IPS DF 19.7 (cell line): ENCODE results near the gene CMTM1.
A peak's percentile ranks its signal among the peaks of the same experiment; 100 is the strongest.
"Not testable (repeated sequence)": the region's sequence is repeated elsewhere in the genome, so short reads cannot be mapped to it uniquely, and the experiment has no call there.

ENCODE experiments used
- DNase-seq: peaks from one replicate; pipeline ENCODE4 v3.0.0-alpha.2; 2013; ENCODE audit warnings: low read depth, low spot score

The CMTM1 gene

GRCh38 chr16:66591018-66591417, 24.8 kb downstream of the CMTM1 start:
- DNase-seq, result no peak

DNA sequence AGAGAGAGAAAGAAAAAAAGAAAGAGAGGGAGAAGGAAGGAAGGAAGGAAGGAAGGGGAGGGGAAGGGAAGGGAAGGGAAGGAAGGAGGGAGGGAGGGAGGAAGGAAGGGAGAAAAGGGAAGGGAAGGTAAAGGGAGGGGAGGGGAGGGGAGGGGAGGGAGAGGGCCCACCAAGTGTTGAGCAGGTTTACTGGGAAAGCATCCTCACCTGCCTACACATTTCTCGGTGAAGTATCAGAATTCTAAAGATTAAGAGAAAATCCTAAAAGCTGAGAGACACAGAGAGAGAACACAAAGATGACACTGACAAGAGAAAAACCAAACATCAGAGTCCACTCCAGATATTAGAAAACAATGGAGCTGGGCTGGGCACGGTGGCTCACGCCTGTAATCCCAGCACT, 26.0 kb downstream of the CMTM1 start:
- no peak for DNase-seq

DNA sequence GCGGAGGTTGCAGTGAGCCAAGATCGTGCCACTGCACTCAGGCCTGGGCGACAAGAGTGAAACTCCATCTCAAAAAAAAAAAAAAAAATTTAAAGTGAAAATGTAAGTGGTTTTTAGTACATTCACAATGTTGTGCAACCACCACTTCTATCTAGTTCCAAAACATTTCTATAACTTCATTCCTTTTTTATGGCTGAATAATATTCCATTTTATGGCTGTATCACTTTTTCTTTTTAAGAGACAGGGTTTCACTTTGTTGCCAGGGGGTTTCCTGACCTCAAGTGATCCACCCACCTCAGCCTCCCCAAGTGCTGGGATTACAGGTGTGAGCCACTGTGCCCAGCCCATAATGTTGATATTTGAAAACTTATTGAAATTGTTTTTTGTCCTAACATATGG, 26.6 kb downstream of the CMTM1 start:
- DNase-seq, result no peak

DNA sequence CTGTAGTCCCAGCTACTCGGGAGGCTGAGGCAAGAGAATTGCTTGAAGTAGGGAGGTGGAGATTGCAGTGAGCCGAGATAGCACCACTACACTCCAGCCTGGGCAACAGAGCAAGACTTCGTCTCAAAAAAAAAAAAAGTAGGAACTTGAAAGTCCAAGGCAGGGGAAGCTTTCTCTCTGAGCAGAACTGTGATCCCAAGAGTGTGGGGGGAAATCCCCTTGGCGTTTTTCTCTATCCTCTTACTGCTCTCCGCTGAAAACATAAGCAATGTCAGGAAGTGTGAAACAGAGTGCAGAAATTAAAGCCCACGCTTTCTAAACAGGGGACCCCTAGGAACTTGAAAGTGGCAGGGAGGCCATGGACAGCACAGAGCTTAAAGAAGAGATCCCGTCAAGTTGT, 28.5 kb downstream of the CMTM1 start:
- no peak for DNase-seq

DNA sequence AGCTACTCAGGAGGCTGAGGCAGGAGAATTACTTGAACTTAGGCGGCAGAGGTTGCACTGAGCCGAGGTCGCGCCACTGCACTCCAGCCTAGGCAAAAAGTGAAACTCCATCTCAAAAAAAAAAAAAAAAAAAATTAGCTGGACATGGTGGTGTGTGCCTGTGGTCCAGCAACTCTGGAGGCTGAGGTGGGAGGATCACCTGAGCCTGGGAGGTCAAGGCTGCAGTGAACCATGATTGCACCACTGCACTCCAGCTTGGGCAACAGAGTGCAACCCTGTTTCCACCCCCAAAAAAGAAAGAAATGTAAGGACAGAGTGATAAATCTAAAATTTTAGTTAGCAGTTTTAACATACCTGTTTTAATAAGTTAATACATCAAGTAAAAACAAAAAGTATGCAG, 30.3 kb downstream of the CMTM1 start:
- not testable (repeated sequence) for DNase-seq

GRCh38 chr16:66596986-66597848, 31.0 kb downstream of the CMTM1 start:
- no peak for DNase-seq

DNA sequence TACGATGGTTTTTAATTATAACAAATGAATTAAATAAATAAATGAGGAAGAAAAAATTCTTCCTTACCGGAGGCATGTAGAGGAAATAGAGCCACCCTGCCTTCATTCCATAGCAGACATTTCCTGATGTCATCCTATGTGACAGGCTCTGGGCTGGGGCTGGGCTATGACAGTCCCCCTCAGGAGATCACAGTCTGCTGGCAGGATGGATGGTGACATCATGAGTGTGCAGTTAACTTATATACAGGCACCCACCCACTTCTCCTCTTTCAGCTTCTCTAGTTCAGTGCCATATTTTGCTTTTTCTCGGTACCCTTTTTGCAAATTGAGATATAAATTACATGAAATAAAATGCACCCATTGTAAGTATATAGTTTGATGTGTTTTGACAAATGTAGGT, 31.9 kb downstream of the CMTM1 start:
- no peak for DNase-seq

GRCh38 chr16:66599726-66600125, 33.5 kb downstream of the CMTM1 start:
- DNase-seq, result no peak

DNA sequence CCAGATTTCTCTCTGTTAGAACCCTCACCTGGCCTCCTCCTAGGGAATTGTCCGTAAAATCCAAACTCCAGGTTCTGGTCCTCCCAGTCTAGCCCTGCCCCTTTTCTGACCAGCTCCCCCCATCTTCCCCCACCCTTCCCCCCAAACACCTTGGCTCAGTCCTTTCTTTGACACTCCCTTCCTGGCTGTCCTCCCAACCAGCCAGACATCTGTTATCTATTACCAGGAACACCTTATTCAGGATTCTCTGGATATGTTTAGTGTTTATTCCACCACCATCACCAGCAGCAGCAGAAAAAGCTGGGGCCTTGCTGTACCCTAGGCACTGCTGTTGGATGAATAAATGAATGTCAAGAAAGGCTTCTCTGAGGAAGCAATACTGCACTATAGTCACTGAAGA, 34.2 kb downstream of the CMTM1 start:
- no peak for DNase-seq

GRCh38 chr16:66601471-66601870, 35.2 kb downstream of the CMTM1 start:
- no peak for DNase-seq

GRCh38 chr16:66603537-66604375, 37.5 kb downstream of the CMTM1 start:
- DNase-seq, result no peak

DNA sequence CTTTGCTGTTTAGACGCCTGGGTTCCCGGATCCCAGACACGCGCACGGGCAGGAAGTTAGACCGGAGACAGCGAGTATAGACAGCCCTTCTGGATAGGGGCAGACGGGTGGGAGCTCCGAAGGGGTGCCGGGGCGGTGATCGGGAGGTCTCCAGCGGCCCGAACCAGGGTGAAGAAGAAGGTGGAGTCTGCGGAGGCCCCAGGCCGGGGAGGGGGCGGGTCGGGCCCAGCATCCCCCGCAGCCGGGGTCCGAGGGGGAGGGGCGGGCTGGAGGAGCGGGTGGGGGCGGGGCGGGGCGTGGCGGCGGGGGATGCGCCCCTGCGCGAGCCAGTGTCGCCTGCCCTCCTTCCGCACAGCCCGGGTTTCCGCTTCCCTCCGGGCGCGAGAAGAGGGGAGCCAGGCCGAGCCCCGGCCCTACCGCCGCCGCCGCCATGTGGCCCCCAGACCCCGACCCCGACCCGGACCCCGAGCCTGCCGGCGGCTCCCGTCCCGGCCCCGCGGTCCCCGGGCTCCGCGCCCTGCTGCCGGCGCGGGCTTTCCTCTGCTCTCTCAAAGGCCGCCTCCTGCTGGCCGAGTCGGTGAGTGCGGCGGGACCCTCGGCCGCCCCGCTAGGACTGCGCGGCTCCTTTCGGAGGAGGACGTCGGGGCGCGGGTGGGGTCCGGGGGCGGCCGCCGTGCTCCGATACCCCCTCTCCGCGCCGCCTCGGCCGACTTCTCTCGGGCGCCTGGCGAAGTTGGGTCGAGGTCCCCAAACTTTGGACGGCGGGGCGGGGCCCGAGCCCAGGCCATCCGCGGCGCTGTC, 38.3 kb downstream of the CMTM1 start, which contains the start of gene CMTM3:
CMTM3 (plus strand) TSS at position 329 of the 801 bp plus-strand sequence; CDS start at position 431, 102 bp downstream.
- no peak for DNase-seq

- no peak for DNase-seq
Observed at GRCh38 chr16:66605177-66605978, 39.1 kb downstream of the CMTM1 start.

DNA sequence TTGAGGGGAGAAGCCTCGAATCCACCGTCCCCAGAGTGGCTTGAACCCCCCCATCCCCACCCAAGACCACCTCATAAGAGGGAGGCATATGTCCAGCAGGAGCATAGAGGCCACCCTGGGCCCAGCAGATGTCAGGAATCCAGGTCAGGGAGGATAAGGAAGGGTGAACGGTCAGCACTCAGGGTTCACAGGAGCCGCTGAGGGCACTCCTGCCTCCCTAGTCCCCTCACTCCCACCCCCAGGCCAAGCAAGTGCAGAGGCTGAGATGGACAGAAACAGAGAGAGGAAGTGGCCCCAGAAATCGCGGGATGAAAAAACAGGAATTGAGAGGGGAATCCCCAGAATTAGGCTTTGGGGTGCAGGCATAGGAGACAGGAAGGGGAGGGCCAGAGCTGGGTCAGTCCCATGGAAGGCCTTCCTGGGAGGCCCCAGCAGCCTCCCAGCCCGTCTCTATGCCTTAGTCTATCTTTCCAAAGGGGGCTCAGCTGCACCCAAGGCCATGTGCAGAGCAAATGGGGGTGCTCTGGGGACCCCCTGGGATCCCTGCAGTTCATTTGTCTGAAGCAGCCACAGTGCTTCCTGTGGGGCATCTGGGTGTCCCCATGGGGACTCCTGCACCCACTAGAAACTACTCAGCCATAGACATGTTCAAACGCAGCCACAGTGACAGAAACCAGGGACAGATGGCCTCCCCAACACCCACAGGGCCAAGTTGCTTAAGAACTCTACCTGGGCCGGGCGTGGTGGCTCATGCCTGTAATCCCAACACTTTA, 39.9 kb downstream of the CMTM1 start:
- no peak for DNase-seq

DNA sequence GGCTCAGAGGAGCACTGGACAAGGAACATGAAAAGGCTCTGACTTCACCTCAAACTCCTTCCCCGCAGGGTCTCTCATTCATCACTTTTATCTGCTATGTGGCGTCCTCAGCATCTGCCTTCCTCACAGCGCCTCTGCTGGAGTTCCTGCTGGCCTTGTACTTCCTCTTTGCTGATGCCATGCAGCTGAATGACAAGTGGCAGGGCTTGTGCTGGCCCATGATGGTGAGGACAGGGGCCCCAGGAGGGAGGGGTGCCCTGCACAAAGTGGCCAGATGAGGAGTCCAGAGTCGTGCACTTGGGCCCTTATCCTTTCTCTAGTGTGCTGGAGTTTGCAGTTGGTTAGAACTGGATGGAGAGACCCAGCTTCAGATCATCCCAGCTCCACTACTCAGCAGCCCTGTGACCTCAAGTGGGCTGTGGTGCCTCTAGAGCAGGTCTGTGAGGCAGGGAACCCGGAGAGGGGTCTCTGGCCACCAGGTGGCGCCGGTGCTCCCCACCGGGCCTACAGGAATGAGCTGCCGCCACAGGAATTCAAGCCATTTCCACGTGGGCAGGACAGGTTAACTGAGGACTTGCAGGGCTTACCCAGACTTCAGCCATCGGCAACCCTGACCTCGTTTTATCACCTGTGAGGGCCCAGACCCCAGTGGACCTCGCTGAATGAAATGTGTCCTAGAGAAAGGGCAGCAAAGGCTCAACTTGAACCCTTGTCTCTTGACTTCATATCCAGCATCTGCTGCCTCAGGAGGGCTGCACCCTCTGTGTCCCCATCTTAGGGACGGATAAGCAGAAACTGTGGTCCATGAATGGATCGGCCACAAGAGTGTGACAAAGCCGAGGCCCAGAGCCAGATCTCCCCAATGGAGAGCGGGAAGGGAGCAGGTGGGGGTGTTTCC, 42.3 kb downstream of the CMTM1 start:
- peak; percentile 72 for DNase-seq

DNA sequence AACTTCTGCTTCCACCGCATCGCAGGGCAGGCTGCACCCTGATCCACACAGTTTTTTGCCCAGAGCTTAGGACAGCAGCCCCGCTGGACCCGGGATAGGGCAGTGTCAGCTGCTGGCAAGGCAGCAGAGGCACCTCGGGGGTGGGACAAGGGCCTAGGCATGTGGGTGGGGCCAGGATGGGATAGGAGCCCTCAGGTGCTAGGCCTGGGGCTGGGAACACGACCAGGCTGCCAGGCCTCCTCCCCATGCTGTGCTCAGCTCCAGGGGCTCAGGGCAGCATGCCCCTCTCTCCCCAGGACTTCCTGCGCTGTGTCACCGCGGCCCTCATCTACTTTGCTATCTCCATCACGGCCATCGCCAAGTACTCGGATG, 42.9 kb downstream of the CMTM1 start:
- no peak for DNase-seq

- DNase-seq, result no peak
Observed at GRCh38 chr16:66610111-66610820, 44.0 kb downstream of the CMTM1 start.

GRCh38 chr16:66611911-66612310, 45.7 kb downstream of the CMTM1 start:
- DNase-seq, result not testable (repeated sequence)

DNA sequence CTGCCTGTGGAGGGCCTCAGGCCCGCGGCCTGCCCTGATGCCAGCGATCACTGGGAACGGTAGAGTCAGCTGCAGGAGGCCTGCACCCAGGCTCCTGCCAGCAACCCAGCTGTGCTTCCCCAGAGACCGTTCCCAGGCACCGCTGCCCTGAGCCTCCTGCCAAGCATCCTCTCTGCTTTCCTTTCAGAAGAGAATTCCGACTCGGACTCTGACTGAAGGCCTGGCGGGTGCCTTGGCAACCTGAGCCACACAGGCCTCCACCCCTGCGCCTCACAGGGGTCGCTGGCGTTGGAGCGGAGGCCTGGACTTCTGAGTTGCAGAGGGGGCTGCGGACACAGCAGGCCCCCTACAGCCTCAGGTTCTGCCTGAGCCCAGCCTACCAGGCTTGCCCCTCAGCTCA, 46.2 kb downstream of the CMTM1 start:
- no peak for DNase-seq
